Erythroblast (primary cell): ENCODE measurements around the gene TMC3.

Source experiments
- GATA1 ChIP-seq: IDR thresholded peaks from 2 replicates; pipeline ENCODE4 v1.6.1; 2011; ENCODE audit warnings: low read depth, mild to moderate bottlenecking, control low read depth, low read length, moderate library complexity
- POLR2A ChIP-seq: IDR thresholded peaks from 2 replicates; pipeline ENCODE4 v1.6.1; 2011; ENCODE audit warnings: mild to moderate bottlenecking, low read length

DNA sequence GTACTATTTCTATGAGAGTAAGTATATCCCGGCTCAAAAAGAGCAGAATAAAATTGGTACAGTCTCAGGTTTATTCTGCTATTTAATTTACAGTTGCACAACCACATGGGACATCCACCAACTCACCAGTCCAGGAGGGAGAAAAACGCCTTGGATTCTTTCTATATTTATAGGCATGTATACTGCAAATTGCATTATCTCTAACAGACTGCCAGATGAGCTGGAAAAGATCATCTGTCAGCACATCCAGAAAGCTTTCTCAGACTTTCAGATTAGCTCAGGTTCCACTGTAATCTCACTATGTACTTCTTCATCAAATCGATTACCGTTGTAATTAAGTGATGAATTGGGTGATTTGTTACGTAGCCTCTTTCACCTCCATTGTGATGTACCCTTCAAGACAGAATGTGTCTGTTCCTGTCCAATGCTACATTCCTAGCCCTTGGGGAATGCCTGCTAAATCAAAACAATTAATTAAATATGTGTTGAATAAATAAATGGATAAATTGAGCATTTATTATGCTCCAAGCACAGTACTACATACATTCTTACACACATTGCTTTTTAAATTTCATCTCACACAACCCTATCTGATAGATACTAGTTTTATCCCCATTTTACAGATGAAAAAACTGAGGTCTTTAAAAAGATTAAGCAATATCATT is 38.1 kb upstream of the TMC3 start:
- TF ChIP-seq GATA1: no peak
- no peak for TF ChIP-seq POLR2A
